ENCODE results near the gene HTRA1.

DNA sequence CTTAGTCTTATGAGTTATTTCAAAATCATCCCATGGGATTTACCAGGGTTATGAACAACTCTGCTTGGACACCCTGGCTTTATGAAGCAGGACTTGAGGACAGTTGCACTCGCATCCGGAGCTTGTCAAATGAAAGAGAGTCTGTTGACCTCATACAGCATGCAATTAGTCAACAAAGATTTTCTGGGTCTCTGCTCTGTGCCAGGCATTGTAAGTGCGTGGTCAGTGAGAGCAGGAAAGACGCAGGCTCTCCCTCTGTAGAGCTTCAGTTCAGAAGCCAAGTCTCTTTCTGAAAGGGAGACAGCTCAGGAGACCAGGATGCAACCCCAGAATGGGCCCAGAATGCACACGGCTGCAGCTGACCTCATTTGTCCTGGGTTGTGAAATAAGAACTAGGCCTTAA is 53.7 kb downstream of the HTRA1 start:
- TF ChIP-seq TAF1 (IDR thresholded peaks at IDR 0.05; ENCODE audit: borderline replicate concordance, insufficient read depth, low read length) (no peak), POLR2AphosphoS5 (IDR thresholded peaks at IDR 0.05; ENCODE audit: low read depth, low read length) (no peak), SIN3A (IDR thresholded peaks at IDR 0.05; ENCODE audit: borderline replicate concordance, insufficient read depth, low read length) (no peak)

Measured in PFSK-1 (cell line).